Dedifferentiated amniotic fluid mesenchymal stem cell (primary cell): ENCODE results near the gene OPN1LW.
"Not testable (repeated sequence)": the region's sequence is repeated elsewhere in the genome, so short reads cannot be mapped to it uniquely, and the experiment has no call there.

Experiments used
- DNase-seq: peaks from one replicate; pipeline ENCODE4 v3.0.0-alpha.2; 2016; ENCODE audit errors: extremely low spot score

The OPN1LW gene

DNA sequence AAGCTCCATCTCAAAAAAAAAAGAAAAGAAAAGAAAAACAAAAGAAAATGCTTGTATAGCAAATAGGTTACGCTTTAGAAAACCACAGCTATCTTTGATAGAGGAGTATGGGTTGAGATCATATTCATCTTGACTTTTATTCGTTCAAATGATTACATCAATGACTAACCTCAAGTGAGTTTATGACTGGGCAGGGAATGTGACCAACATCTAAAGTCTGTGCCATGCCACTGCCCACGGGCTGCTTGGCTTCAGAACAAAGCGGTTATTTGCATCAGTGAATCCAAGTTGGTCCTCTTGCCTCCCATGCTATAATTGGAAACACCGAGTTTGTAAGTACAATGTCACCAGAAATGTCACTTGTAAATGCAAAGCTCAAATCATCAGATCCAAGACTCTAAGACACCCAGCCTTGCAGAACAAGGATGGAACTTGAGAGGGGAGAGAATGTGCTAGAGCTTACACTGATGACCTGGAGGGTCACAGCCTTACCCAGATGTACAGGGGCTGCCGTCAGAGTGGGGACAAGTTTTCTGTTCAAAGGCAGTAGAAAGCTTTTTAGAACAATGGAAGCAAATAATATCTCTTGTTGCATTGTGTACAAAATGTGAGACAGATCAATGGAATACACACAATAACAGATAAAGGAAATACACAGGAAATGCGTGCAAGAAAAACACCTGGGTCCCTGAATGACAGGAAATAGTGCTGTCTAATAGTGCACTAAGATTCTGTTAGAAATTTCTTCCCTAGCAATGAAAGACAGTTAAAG, 8.4 kb upstream of the OPN1LW start:
- DNase-seq = no peak

DNA sequence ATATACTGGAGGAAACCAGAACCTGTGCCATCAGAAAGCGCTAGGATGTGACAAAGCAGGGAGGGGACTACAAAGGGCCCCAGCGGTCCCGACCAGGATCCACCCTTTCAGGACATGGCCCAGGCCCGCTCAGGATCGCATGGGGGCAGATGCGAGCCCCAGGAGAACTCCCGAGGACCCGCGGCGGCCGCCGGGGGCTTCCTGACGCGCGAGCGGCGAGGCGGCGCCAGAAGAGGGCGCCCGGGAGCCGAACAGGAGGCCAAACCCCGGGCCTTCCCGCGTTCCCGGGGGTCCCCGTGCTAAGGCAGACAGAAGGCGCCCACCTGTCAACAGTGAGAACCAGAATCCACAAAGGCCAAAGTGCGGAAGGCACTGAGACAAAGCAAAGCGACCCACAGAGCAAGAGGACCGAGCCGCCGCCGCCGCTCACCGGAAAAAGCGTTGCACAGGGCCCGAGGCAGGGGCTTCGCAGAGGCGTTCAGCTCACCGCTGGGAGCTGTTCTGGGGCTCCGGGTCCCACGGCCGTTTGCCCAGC, 7.3 kb upstream of the OPN1LW start:
- DNase-seq = no peak

- DNase-seq = no peak
Measured at GRCh38 chrX:154138857-154139256, 5.2 kb upstream of the OPN1LW start.

GRCh38 chrX:154140206-154140605, 3.8 kb upstream of the OPN1LW start:
- DNase-seq = no peak

- no peak for DNase-seq
Measured at GRCh38 chrX:154140742-154141141, 3.3 kb upstream of the OPN1LW start.

- no peak for DNase-seq
Measured at GRCh38 chrX:154142386-154142785, 1.7 kb upstream of the OPN1LW start.

DNA sequence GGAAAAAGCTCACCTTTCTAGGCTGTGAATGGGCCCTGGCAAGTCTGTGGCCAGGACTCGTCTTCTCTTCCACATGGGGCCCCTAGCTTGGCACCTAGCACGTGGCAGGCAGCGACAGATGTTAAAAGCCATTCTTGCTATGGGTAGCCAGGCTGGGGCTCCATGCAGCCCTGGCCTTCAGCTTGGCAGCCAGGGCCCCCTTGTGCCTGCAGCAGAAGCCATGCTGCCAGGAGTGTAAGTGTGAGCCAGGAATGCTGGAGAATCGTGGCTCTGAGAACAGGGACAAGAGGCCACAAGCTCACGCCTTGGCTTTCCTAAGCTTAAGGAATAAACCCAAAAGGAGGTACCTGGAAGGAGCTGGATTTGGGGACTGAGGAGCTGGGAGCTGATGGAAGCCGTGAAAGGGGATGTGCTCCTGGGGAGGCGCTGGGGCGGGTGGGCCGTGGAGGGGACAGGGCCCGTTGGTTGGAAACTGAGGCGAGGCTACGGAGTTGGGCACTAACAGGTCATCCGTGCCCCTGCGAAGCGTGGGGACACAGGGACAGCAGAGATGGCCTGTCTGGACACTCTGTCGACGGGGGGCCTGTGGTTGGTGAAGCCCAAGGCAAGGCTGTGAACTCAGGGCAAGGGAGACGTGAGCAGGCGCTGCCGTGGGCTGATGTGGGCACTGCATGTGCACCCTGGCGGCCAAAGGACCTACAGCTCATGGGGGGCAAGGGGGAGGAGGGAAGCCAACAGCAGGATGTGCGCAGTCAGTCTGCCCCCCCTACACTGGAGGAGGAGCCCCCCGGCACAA, 895 bp upstream of the OPN1LW start:
- DNase-seq = no peak

DNA sequence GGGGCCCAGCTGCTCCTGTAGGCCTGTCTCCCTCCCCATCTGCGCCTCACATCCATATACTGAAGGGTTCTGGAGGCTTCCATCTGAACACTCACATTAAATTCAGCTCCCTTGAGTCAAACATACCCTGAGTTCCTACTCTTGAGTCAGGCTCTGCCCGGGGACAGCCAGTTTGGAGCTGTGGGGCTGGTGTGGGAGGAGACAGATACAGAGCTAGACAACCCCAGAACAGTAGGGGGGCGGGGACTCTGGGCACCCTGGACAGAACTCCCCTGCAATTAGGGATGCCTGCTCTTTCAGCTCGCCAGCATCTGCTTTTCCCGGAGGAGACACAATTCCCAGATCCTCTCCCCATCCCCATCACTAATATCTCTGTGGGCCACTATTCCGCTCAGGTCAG, 7.0 kb downstream of the OPN1LW start:
- not testable (repeated sequence) for DNase-seq

- DNase-seq = not testable (repeated sequence)
Measured at GRCh38 chrX:154156221-154156620, 12.2 kb downstream of the OPN1LW start.

- DNase-seq = not testable (repeated sequence)
Measured at GRCh38 chrX:154157207-154157606, 13.2 kb downstream of the OPN1LW start.

GRCh38 chrX:154159345-154159744, 15.3 kb downstream of the OPN1LW start:
- not testable (repeated sequence) for DNase-seq

DNA sequence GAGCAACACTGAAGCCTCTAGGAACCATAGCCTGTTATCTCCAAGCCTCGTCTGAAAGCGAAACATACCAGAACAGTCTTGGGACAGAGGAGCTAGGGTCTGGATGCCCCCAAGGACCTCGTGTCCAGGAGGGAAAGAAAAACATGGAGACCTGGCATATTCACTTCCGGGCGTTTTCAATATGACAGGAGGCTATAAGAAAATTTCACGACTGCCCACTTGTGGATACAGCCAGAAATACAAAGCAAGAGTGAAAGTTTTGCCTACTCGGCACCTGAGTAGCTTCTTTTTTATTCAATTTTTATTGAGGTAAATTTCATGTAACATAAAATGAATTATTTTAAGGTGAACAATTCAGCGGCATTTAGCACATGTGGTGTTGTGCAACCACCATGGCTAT, 20.9 kb downstream of the OPN1LW start:
- DNase-seq = not testable (repeated sequence)

- not testable (repeated sequence) for DNase-seq
Measured at GRCh38 chrX:154168384-154168783, 24.3 kb downstream of the OPN1LW start.

DNA sequence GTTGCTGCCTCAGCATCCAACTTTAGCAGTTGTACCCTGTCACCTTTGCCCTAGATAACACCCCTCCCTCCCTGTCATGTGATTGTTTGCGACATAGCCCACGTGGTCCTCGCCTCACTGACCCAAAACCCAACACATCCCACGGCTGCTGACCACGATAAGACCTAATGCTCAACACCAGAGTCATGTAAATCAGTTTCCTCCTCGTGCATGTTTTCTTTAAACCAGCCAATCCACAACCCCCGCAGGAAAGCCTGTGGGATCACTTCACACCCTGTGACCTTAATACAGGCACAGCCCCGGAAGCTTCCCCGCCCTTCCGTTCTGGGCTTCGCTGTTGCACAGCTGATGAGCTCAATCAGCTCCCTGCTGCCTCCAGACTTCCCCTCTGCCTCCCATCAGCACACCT, 28.5 kb downstream of the OPN1LW start:
- DNase-seq = not testable (repeated sequence)

- not testable (repeated sequence) for DNase-seq
Measured at GRCh38 chrX:154174356-154174755, 30.3 kb downstream of the OPN1LW start.

GRCh38 chrX:154182296-154182695, 38.3 kb downstream of the OPN1LW start, which contains the start of gene OPN1MW:
TSS of gene OPN1MW (plus strand) at chrX:154182596. CDS start at chrX:154182678, 82 bp downstream.
- DNase-seq = not testable (repeated sequence)

DNA sequence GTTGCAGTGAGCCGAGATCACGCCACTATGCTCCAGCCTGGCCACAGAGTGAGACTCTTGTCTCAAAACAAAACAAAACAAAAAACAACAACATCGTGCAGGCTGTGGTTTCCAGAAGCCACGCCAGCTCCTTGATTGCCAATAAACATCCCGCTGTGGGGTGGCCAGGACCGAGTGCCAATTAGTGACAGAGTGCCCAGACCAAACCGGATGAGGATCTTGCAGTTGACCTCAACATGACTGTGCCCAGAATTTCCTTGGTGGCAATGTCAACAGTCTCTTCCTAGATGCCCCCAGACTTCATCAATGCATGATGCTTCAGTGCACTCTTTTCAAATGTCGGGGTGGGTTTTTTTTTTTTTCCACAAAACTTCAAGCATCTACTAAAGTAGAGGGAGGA, 39.8 kb downstream of the OPN1LW start:
- DNase-seq = not testable (repeated sequence)

- DNase-seq = not testable (repeated sequence)
Measured at GRCh38 chrX:154192846-154193245, 48.8 kb downstream of the OPN1LW start.

DNA sequence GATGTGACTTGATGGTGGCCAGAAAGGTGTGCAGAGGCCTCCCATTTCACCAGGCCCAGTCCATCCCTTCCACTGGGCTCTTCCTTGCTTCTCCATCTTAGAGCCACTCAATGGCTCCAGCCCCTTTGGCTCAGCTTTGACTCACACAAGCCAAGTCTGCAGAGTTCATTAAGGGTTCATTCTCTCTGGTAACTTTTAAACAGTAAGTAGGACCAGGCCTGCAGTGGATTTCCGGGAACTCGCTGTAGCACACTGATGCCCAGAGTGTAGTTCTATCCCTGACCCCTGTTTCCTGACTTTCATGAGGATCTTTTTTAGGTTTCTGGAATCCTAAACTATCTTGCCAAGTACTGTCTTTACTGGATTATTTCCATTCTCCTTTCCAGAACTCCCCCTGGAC, 50.3 kb downstream of the OPN1LW start:
- DNase-seq = not testable (repeated sequence)

DNA sequence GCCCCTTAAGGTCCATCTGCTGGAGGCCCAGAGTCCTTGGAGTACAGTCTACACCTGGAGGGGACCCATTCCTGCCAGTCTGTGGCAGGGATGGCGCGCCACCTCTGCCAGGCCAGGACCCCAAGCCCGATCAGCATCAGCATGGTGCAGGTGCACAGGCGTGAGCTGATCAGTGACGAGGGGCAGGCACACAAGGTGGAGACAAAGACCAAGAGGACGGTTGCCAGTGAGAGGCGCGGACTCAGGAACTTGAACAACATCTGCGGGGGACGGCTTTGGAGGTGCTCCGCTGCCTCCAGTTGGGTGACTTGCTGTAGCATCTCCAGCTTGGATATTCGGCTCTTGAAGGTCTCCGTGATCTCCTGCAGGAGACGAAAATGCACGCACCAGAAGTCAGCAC, 52.4 kb downstream of the OPN1LW start:
- DNase-seq = not testable (repeated sequence)
